Measurements from ENCODE around the gene TRIM45. TPM values are rescaled to one million over a fixed set of nuclear protein-coding genes. Genes with fewer than 3 reads are reported as not detected.

TRIM45 gene
- total RNA-seq, 2 donors from 2014 or later, result 4.8 to 10.9 TPM

- Histone ChIP-seq H3K4me3 (no peak overlapping the region), H3K9me3 (no peaks in the 10 kb centered on the region), H3K27ac (no peak overlapping the region), H3K36me3 (no peaks in the 10 kb centered on the region), H3K27me3 (no peaks in the 10 kb centered on the region), H3K4me1 (peaks cover 0 to 18% of the 10 kb centered on the region in 2 donors)
- no peak for DNase-seq (ENCODE audit: low spot score)
- TF ChIP-seq CTCF (IDR thresholded peaks at IDR 0.05), result no peak
Observed at GRCh38 chr1:117096951-117097408, 24.6 kb downstream of the TRIM45 start.

GRCh38 chr1:117094841-117095604 is 26.5 kb downstream of the TRIM45 start:
- Histone ChIP-seq H3K4me1 (peaks cover 0 to 18% of the 10 kb centered on the region in 2 donors), H3K4me3 (no peak overlapping the region), H3K36me3 (no peaks in the 10 kb centered on the region)

GRCh38 chr1:117093870-117094621 is 27.5 kb downstream of the TRIM45 start:
- H3K4me1 ChIP-seq, result peaks cover 0 to 18% of the 10 kb centered on the region in 2 donors
- no peaks in the 10 kb centered on the region for H3K27me3 ChIP-seq
- peak in 1 of 2 donors; percentile 28 for TF ChIP-seq CTCF (IDR thresholded peaks at IDR 0.05)
- no peak overlapping the region for H3K4me3 ChIP-seq
- H3K27ac ChIP-seq, result peak overlapping the region in 1 of 2 donors; percentile 78
- H3K36me3 ChIP-seq, result no peaks in the 10 kb centered on the region
- H3K9me3 ChIP-seq, result no peaks in the 10 kb centered on the region
- DNase-seq (ENCODE audit: low spot score), result no peak

More at GRCh38 chr1:117094841-117095604, 26.5 kb downstream of the TRIM45 start:
- H3K27ac ChIP-seq, result no peak overlapping the region
- no peak for TF ChIP-seq CTCF (IDR thresholded peaks at IDR 0.05)
- no peaks in the 10 kb centered on the region for H3K27me3 ChIP-seq
- no peaks in the 10 kb centered on the region for H3K9me3 ChIP-seq
- DNase-seq (ENCODE audit: low spot score), result no peak

GRCh38 chr1:117093091-117093534 is 28.4 kb downstream of the TRIM45 start:
- no peak for TF ChIP-seq CTCF (IDR thresholded peaks at IDR 0.05)
- Histone ChIP-seq H3K27ac (peak overlapping the region; percentile 23 to 78), H3K36me3 (no peaks in the 10 kb centered on the region), H3K27me3 (no peaks in the 10 kb centered on the region), H3K4me1 (peaks cover 0 to 18% of the 10 kb centered on the region in 2 donors), H3K4me3 (no peak overlapping the region), H3K9me3 (no peaks in the 10 kb centered on the region)
- DNase-seq (ENCODE audit: low spot score), result peak; percentile 80

GRCh38 chr1:117092594-117092993 is 29.0 kb downstream of the TRIM45 start:
- Histone ChIP-seq H3K4me3 (no peak overlapping the region), H3K27ac (peak overlapping the region; percentile 23 to 78), H3K9me3 (no peaks in the 10 kb centered on the region), H3K4me1 (peaks cover 0 to 18% of the 10 kb centered on the region in 2 donors), H3K27me3 (no peaks in the 10 kb centered on the region), H3K36me3 (no peaks in the 10 kb centered on the region)
- no peak for DNase-seq (ENCODE audit: low spot score)
- no peak for TF ChIP-seq CTCF (IDR thresholded peaks at IDR 0.05)
